K562 (cell line): ENCODE results near the gene NDUFV3. TPM values are rescaled to one million over a fixed set of nuclear protein-coding genes. Genes with fewer than 3 reads are reported as not detected.
"Not testable (repeated sequence)": the region's sequence is repeated elsewhere in the genome, so short reads cannot be mapped to it uniquely, and the experiment has no call there.

Experiments
- ATAC-seq: fragments of 200-7000 bp; cut with Tn5 transposase; 3 replicates; pipeline ENCODE4 v1.9.1; 2020; ENCODE audit warnings: moderate library complexity
- BruUV-seq: library from RNA; stranded (reverse); fragments of 400-500 nt; replicated peaks from 2 replicates; lab custom pipeline; 2021; lab: Mats Ljungman, UMichigan
- CTCF ChIA-PET: fragments of 300-600 bp; formaldehyde crosslinking; extraction: SDS; loops from one replicate; lab custom pipeline; 2021; ENCODE audit warnings: low intra/inter-chr PET ratio; lab: Yijun Ruan, JAX
- POLR2A ChIA-PET: fragments of 300-600, 350-650 bp; sonication (Branson Sonifier 250); formaldehyde crosslinking; extraction: SDS; loops from one replicate; lab custom pipeline; 2021; ENCODE audit warnings: antibody characterized with exemption, inconsistent platforms; lab: Yijun Ruan, JAX
- DNase-seq, 4 experiments: peaks; one replicate each; pipeline versions ENCODE4 v3.0.0 to v3.0.0-alpha.2; 2011 to 2018; ENCODE audit warnings: low spot score in 3 of 4, mixed read lengths in 3 of 4; ENCODE audit errors: extremely low read depth in 1 of 4
- FAIRE-seq: peaks from 2 replicates; lab custom pipeline; 2011; peaks lifted over from hg19 to GRCh38; lab: Jason Lieb, UNC
- H2AFZ ChIP-seq: 2 replicates; pipeline ENCODE4 v1.6.0; 2011; ENCODE audit warnings: low read depth, low read length, control low read depth, inconsistent platforms
- H3K27ac ChIP-seq: fragments of 200-600 bp; 3 replicates; pipeline ENCODE4 v1.8.0; 2011; ENCODE audit warnings: low read depth, mild to moderate bottlenecking, control low read depth, inconsistent platforms, low read length, moderate library complexity, mixed read lengths; ENCODE audit errors: extremely low read depth
- H3K27me3 ChIP-seq, 2 experiments: fragments of 300-600 bp in 1 of 2; 2 replicates in 1 of 2; 3 replicates in 1 of 2; pipeline versions ENCODE4 v1.6.0 to v1.8.0; 2011; ENCODE audit warnings: inconsistent platforms in 2 of 2, low read length in 2 of 2, mild to moderate bottlenecking in 1 of 2, mixed read lengths in 1 of 2, moderate library complexity in 1 of 2; ENCODE audit not compliant: control insufficient read depth in 2 of 2, insufficient read depth in 2 of 2
- H3K36me3 ChIP-seq: fragments of 300-600 bp; 3 replicates; pipeline ENCODE4 v1.8.0; 2011; ENCODE audit warnings: mild to moderate bottlenecking, low read length, inconsistent platforms; ENCODE audit not compliant: control insufficient read depth, insufficient read depth
- H3K4me1 ChIP-seq, 2 experiments: fragments of 200-600 bp in 1 of 2; replicated peaks in 1 of 2; 2 replicates in 1 of 2; 3 replicates in 1 of 2; pipeline versions ENCODE4 v1.5.1 to v1.8.0; 2011; ENCODE audit warnings: inconsistent platforms in 2 of 2, low read length in 2 of 2, mild to moderate bottlenecking in 1 of 2, mixed read lengths in 1 of 2, moderate library complexity in 1 of 2; ENCODE audit not compliant: control insufficient read depth in 2 of 2, insufficient read depth in 2 of 2
- H3K4me2 ChIP-seq: 2 replicates; pipeline ENCODE4 v1.6.1; 2011; ENCODE audit warnings: low read length, control low read depth, inconsistent platforms, mixed read lengths; ENCODE audit not compliant: insufficient read depth
- H3K4me3 ChIP-seq: fragments of 200-600 bp; sonication (generic), shearing (Covaris generic); 2 replicates; pipeline ENCODE4 v1.5.1; 2016; ENCODE audit warnings: control low read depth, inconsistent platforms
- H3K79me2 ChIP-seq: fragments of 200-600 bp; 3 replicates; pipeline ENCODE4 v1.8.0; 2011; ENCODE audit warnings: low read length, inconsistent platforms; ENCODE audit not compliant: control insufficient read depth, insufficient read depth
- H3K9ac ChIP-seq, 2 experiments: 2 replicates each; pipeline versions ENCODE4 v1.6.0 to v1.6.1; 2011; ENCODE audit warnings: low read depth in 2 of 2, low read length in 2 of 2, control low read depth in 1 of 2, inconsistent platforms in 1 of 2, mild to moderate bottlenecking in 1 of 2, mixed read lengths in 1 of 2; ENCODE audit not compliant: insufficient read depth in 1 of 2
- H3K9me1 ChIP-seq: one replicate; pipeline ENCODE4 v1.6.0; 2011; ENCODE audit warnings: inconsistent platforms, mild to moderate bottlenecking, low read length, moderate library complexity; ENCODE audit not compliant: control insufficient read depth, insufficient read depth
- H3K9me3 ChIP-seq: replicated peaks from 2 replicates; pipeline ENCODE4 v1.5.1; 2011; ENCODE audit warnings: low read depth, low read length, inconsistent platforms; ENCODE audit not compliant: control insufficient read depth, insufficient read depth
- H4K20me1 ChIP-seq: replicated peaks from 2 replicates; pipeline ENCODE4 v1.6.1; 2011; ENCODE audit warnings: low read length, inconsistent platforms, mixed read lengths; ENCODE audit not compliant: control insufficient read depth, insufficient read depth
- ATF1 ChIP-seq, 2 experiments: fragments of 450-650 bp in 1 of 2; IDR thresholded peaks; 2 replicates each; pipeline ENCODE4 v1.6.1; 2016; ENCODE audit warnings: missing compliant biosample characterization in 1 of 2, missing genetic modification characterization in 1 of 2
- CEBPB ChIP-seq: fragments of 450-650 bp; IDR thresholded peaks from 2 replicates; pipeline ENCODE4 v1.6.1; 2016; ENCODE audit warnings: missing genetic modification characterization, missing compliant biosample characterization
- DPF2 ChIP-seq: fragments of 450-650 bp; IDR thresholded peaks from 2 replicates; pipeline ENCODE4 v1.6.1; 2016
- SOX6 ChIP-seq: fragments of 450-650 bp; IDR thresholded peaks from 2 replicates; pipeline ENCODE4 v1.6.1; 2014; ENCODE audit warnings: mild to moderate bottlenecking
- WGBS: fragments of 100-300 bp; shearing (Covaris generic); methylation state at CpG from one replicate; pipeline ENCODE4 v1.1.6; 2016; ENCODE audit warnings: low coverage, mixed read lengths; ENCODE audit not compliant: insufficient coverage; ENCODE audit errors: missing lambda C conversion rate; 5-methylcytosine and 5-hydroxymethylcytosine counted together
- in situ Hi-C: fragments of 300-500 bp; cut with MboI; formaldehyde crosslinking; loops from 4 replicates; pipeline ENCODE4 v1.15.0; 2018; ENCODE audit warnings: inconsistent platforms, mixed read lengths
- intact Hi-C: fragments of 100-400 bp; cut with micrococcal nuclease; formaldehyde crosslinking; loops from 2 replicates; pipeline ENCODE4 v1.14.2; 2022
- polyA plus RNA-seq, 8 experiments: library from polyadenylated mRNA; depleted of rRNA in 4 of 8; stranded (reverse) in 5 of 8; unstranded in 3 of 8; fragments of >200 nt; fragmentation: Nextera tagmentation in 2 of 8; fragmentation: Illumina TruSeq in 1 of 8; extraction: Ambion mirVana in 2 of 8; extraction: Trizol in 1 of 8; gene quantifications; 2 replicates each; pipeline versions ENCODE4 v1.2.1 to v1.2.3, GENCODE V29; 2011 to 2014; ENCODE audit warnings: inconsistent platforms in 1 of 8, missing spikeins in 1 of 8
- total RNA-seq, 7 experiments: library from RNA; depleted of rRNA in 6 of 7; stranded (reverse); fragments of >200 nt in 6 of 7; fragmentation: Illumina TruSeq in 2 of 7; extraction: Trizol in 2 of 7; gene quantifications; 2 replicates each; pipeline versions ENCODE4 v1.2.1 to v1.2.3, GENCODE V29; 2011 to 2021; ENCODE audit warnings: low replicate concordance in 1 of 7
- TF ChIP-seq, protein P1 (sequence below): fragments of 450-650 bp; IDR thresholded peaks from 2 replicates; pipeline ENCODE4 v1.6.1; 2016; ENCODE audit warnings: mild to moderate bottlenecking, moderate library complexity

The NDUFV3 gene
- total and polyA plus RNA-seq, 9 of the 15 experiments (the other 6 are each of a cell fraction or from before 2014, with no cell fraction given): 19.1 to 87.8 (median 74.3) TPM

DNA sequence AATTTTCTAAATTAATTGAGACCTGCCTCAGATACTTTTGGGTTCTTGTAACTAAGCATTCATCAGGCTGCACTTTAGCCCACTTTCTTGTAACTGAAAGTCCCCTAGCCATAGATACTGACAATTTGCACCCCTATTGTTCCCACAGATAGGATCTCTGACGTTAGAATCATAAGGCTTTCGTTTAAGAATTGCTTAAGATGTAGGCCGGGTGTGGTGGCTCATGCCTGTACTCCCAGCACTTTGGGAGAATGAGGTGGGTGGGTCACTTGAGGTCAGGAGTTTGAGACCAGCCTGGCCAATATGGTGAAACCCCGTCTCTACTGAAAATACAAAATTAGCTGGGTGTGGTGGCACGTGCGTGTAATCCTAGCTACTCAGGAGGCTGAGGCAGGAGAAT is 65.0 kb downstream of the NDUFV3 start:
- peak; percentile 68 for TF ChIP-seq CEBPB
- TF ChIP-seq, protein P1, sequence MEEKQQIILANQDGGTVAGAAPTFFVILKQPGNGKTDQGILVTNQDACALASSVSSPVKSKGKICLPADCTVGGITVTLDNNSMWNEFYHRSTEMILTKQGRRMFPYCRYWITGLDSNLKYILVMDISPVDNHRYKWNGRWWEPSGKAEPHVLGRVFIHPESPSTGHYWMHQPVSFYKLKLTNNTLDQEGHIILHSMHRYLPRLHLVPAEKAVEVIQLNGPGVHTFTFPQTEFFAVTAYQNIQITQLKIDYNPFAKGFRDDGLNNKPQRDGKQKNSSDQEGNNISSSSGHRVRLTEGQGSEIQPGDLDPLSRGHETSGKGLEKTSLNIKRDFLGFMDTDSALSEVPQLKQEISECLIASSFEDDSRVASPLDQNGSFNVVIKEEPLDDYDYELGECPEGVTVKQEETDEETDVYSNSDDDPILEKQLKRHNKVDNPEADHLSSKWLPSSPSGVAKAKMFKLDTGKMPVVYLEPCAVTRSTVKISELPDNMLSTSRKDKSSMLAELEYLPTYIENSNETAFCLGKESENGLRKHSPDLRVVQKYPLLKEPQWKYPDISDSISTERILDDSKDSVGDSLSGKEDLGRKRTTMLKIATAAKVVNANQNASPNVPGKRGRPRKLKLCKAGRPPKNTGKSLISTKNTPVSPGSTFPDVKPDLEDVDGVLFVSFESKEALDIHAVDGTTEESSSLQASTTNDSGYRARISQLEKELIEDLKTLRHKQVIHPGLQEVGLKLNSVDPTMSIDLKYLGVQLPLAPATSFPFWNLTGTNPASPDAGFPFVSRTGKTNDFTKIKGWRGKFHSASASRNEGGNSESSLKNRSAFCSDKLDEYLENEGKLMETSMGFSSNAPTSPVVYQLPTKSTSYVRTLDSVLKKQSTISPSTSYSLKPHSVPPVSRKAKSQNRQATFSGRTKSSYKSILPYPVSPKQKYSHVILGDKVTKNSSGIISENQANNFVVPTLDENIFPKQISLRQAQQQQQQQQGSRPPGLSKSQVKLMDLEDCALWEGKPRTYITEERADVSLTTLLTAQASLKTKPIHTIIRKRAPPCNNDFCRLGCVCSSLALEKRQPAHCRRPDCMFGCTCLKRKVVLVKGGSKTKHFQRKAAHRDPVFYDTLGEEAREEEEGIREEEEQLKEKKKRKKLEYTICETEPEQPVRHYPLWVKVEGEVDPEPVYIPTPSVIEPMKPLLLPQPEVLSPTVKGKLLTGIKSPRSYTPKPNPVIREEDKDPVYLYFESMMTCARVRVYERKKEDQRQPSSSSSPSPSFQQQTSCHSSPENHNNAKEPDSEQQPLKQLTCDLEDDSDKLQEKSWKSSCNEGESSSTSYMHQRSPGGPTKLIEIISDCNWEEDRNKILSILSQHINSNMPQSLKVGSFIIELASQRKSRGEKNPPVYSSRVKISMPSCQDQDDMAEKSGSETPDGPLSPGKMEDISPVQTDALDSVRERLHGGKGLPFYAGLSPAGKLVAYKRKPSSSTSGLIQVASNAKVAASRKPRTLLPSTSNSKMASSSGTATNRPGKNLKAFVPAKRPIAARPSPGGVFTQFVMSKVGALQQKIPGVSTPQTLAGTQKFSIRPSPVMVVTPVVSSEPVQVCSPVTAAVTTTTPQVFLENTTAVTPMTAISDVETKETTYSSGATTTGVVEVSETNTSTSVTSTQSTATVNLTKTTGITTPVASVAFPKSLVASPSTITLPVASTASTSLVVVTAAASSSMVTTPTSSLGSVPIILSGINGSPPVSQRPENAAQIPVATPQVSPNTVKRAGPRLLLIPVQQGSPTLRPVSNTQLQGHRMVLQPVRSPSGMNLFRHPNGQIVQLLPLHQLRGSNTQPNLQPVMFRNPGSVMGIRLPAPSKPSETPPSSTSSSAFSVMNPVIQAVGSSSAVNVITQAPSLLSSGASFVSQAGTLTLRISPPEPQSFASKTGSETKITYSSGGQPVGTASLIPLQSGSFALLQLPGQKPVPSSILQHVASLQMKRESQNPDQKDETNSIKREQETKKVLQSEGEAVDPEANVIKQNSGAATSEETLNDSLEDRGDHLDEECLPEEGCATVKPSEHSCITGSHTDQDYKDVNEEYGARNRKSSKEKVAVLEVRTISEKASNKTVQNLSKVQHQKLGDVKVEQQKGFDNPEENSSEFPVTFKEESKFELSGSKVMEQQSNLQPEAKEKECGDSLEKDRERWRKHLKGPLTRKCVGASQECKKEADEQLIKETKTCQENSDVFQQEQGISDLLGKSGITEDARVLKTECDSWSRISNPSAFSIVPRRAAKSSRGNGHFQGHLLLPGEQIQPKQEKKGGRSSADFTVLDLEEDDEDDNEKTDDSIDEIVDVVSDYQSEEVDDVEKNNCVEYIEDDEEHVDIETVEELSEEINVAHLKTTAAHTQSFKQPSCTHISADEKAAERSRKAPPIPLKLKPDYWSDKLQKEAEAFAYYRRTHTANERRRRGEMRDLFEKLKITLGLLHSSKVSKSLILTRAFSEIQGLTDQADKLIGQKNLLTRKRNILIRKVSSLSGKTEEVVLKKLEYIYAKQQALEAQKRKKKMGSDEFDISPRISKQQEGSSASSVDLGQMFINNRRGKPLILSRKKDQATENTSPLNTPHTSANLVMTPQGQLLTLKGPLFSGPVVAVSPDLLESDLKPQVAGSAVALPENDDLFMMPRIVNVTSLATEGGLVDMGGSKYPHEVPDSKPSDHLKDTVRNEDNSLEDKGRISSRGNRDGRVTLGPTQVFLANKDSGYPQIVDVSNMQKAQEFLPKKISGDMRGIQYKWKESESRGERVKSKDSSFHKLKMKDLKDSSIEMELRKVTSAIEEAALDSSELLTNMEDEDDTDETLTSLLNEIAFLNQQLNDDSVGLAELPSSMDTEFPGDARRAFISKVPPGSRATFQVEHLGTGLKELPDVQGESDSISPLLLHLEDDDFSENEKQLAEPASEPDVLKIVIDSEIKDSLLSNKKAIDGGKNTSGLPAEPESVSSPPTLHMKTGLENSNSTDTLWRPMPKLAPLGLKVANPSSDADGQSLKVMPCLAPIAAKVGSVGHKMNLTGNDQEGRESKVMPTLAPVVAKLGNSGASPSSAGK: peak; percentile 17; the same call in 1 of the 2 replicates
- H4K20me1 ChIP-seq; H2AFZ ChIP-seq; H3K9ac ChIP-seq; DNase-seq; H3K9me3 ChIP-seq; H3K4me2 ChIP-seq; CTCF ChIA-PET; H3K9me1 ChIP-seq; H3K27me3 ChIP-seq; ATAC-seq; H3K27ac ChIP-seq; in situ Hi-C loops; H3K79me2 ChIP-seq; BruUV-seq; H3K36me3 ChIP-seq; FAIRE-seq; H3K4me3 ChIP-seq; intact Hi-C loops; TF ChIP-seq ATF1 (CRISPR knock-in tag; IDR thresholded peaks at IDR 0.05): not testable (repeated sequence)
- TF ChIP-seq ATF1 (tag; IDR thresholded peaks at IDR 0.05): peak; percentile 40; the same call in 1 of the 2 replicates
- peak; percentile 17; the same call in 1 of the 2 replicates for TF ChIP-seq DPF2
- TF ChIP-seq SOX6: peak; percentile 62
- 31% methylated on average over 6 of the region's 6 CpGs for WGBS
- H3K4me1 ChIP-seq: peaks cover 7 to 14% of the 10 kb centered on the region in 2 experiments; a peak in 4 of 5 replicates
- POLR2A ChIA-PET: interaction anchor here (0.7 to 1.8 kb wide), 2 partner anchors 12 to 79 kb away, joined by 3 to 7 read pairs; no protein-coding TSS in a partner anchor
